Muscle of leg (tissue), 11 donors: Measurements from ENCODE around the gene NCS1. TPM values are rescaled to one million over a fixed set of nuclear protein-coding genes. Genes with fewer than 3 reads are reported as not detected.

ENCODE experiments used
- DNase-seq: peaks from one replicate; pipeline ENCODE4 v3.0.0; 2013
- H3K27ac ChIP-seq: one replicate; pipeline ENCODE4 v1.5.1; 2013; ENCODE audit warnings: mild to moderate bottlenecking, low read length, control low read depth
- H3K27me3 ChIP-seq: one replicate; pipeline ENCODE4 v1.6.1; 2013; ENCODE audit warnings: low read length; ENCODE audit not compliant: control insufficient read depth, insufficient read depth
- H3K36me3 ChIP-seq: one replicate; pipeline ENCODE4 v1.6.1; 2013; ENCODE audit warnings: low read length; ENCODE audit not compliant: control insufficient read depth, insufficient read depth
- H3K4me1 ChIP-seq: one replicate; pipeline ENCODE4 v1.6.1; 2013; ENCODE audit warnings: low read length; ENCODE audit not compliant: control insufficient read depth, insufficient read depth
- H3K4me3 ChIP-seq: one replicate; pipeline ENCODE4 v1.5.1; 2013; ENCODE audit warnings: low read length, control low read depth
- H3K9me3 ChIP-seq: replicated peaks from 2 replicates; pipeline ENCODE4 v1.6.1; 2013; ENCODE audit warnings: low read depth, low read length; ENCODE audit not compliant: control insufficient read depth
- WGBS: methylation state at CpG from one replicate; pipeline ENCODE4 v1.1.5; 2013; ENCODE audit warnings: missing lambda C conversion rate; ENCODE audit not compliant: insufficient coverage; 5-methylcytosine and 5-hydroxymethylcytosine counted together
- polyA plus RNA-seq, 8 donors: library from polyadenylated mRNA; unstranded; fragments of 120-200 nt; gene quantifications; one replicate each; pipeline versions ENCODE4 v1.2.1 to v1.2.3, GENCODE V29; 2013; ENCODE audit warnings: inconsistent platforms in 1 of 8, low replicate concordance in 1 of 8; ENCODE audit not compliant: insufficient read length in 8 of 8, insufficient read depth in 1 of 8
- total RNA-seq: library from RNA; stranded (reverse); fragments of 120-200 nt; gene quantifications from one replicate; pipeline ENCODE4 v1.2.4, GENCODE V29; 2013

NCS1 gene
- total and polyA plus RNA-seq, 9 donors, result 30.4 to 68.4 (median 60.2) TPM

DNA sequence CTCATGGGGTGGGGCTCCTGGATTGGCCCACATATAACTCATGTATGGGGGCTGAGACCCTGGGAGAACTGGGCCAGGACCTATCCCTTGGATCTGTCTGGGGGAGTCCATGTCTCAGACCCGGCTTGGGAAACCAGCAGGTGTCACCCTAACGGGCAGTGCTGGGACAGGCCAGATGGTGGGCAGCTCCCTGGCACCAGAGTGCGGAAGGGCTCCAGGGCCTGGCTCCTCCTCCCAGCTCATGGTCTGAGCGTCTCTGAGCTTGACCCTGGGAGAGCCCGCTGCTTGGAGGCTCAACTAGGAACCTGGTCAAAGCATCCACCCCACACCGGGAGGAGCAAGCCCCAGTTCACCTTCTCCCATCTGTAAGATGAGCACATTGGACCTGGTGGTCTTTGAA, 15.5 kb upstream of the NCS1 start:
- 59% methylated on average over 3 of the region's 6 CpGs for WGBS
- H3K27ac ChIP-seq, result no peak overlapping the region
- H3K9me3 ChIP-seq, result no peaks in the 10 kb centered on the region
- no peaks in the 10 kb centered on the region for H3K4me1 ChIP-seq
- no peaks in the 10 kb centered on the region for H3K27me3 ChIP-seq
- no peaks in the 10 kb centered on the region for H3K36me3 ChIP-seq
- no peak for DNase-seq
- no peak overlapping the region for H3K4me3 ChIP-seq

DNA sequence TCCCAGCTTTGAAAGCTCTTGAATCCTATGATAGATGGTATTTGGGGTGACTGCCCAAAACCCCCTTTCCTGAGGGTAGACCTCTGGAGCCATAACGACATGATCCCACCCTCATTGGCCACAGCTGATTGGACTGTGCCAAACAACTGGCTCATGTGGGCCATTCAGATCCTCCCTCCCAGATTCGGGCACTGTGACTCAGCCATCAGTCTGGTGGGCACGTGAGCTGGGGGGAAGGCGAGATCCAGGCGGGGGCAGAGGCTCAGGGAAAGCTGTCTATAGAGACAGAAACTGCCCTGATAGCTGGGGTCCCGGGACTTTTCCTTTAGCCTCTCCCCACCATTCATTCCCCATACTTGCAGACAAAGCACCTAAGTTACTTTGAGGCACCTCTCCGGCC, 15.1 kb upstream of the NCS1 start:
- Histone ChIP-seq H3K27me3 (no peaks in the 10 kb centered on the region), H3K4me1 (no peaks in the 10 kb centered on the region), H3K36me3 (no peaks in the 10 kb centered on the region), H3K27ac (no peak overlapping the region), H3K9me3 (no peaks in the 10 kb centered on the region), H3K4me3 (no peak overlapping the region)
- 69% methylated on average over 6 of the region's 7 CpGs for WGBS
- DNase-seq, result no peak

DNA sequence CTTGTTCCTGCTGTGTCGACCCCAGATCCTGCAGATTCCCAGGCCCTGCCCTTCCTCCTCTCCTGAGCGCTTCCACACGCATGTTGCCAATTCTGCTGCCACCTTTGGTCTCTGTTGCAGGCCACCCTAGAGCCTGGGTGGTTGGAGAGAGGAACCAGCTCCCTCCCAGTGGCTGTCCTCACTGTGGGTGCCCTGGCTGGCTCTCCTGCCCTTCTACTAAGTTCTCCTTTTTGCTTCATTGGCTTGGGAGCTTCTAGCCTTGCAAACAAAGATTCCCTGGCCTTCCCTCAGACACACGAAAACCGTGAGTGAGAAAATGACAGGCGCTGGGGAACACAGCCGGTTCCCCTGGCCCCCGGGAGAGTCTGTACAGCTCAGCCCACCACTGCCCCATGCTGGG, 14.2 kb upstream of the NCS1 start:
- Histone ChIP-seq H3K36me3 (no peaks in the 10 kb centered on the region), H3K27me3 (no peaks in the 10 kb centered on the region), H3K27ac (no peak overlapping the region), H3K9me3 (no peaks in the 10 kb centered on the region), H3K4me3 (no peak overlapping the region), H3K4me1 (no peaks in the 10 kb centered on the region)
- 66% methylated on average over 5 of the region's 8 CpGs for WGBS
- DNase-seq, result no peak

DNA sequence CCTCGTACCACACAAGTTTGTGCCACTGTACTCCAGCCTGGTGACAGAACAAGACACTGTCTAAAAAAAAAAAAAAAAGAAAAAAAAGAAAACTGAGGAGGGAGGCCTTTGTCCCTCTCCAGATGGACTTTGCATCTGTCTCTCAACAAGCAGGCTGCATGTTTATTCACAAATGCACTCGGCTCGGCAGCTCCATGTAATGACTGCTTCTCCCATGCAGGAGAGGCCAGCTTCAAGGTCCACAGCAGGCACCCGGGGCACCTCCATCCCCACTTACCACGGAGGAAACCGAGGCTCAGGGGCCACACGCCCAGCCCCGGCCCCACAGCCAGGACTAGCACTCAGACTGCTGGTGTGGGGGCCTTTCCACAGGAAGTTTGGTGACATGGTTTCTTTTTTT, 13.1 kb upstream of the NCS1 start:
- no peaks in the 10 kb centered on the region for H3K4me1 ChIP-seq
- 22% methylated on average over 3 of the region's 8 CpGs for WGBS
- H3K27me3 ChIP-seq, result no peaks in the 10 kb centered on the region
- DNase-seq, result no peak
- H3K27ac ChIP-seq, result no peak overlapping the region
- no peaks in the 10 kb centered on the region for H3K36me3 ChIP-seq
- no peak overlapping the region for H3K4me3 ChIP-seq
- H3K9me3 ChIP-seq, result no peaks in the 10 kb centered on the region

DNA sequence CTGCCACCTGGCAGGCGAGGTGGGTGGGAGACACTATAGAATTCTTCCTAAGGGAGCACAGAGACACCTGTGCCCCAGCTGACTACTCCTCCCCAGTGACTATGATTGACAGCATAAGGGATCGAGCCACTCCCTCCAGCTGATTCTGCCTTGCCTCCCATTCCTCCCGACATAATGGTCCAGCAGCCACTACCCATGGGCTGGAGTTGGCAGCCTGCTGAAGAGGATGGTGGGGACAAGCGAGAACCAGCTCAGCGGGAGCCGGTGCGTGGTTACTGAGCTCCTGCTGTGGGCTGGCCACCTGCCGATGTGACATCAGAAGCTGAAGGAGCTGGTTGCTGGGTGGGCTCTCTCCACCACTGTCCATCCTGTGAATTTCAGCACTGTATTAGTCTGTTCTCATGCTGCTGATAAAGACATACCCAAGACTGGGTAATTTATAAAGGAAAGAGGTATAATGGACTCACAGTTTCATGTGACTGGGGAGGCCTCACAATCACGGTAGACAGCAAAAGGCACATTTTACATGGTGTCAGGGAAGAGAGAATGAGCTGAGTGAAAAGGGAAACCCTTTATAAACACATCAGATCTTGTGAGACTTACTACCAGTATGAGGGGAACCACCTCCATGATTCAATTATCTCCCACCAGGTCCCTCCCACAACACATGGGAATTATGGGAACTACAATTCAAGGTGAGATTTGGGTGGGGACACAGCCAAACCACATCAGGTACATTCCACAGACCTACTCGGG, 12.1 kb upstream of the NCS1 start:
- no peaks in the 10 kb centered on the region for H3K27me3 ChIP-seq
- H3K4me1 ChIP-seq, result no peaks in the 10 kb centered on the region
- no peak overlapping the region for H3K27ac ChIP-seq
- WGBS, result 59% methylated on average over 5 of the region's 10 CpGs
- no peaks in the 10 kb centered on the region for H3K36me3 ChIP-seq
- no peaks in the 10 kb centered on the region for H3K9me3 ChIP-seq
- DNase-seq, result no peak
- no peak overlapping the region for H3K4me3 ChIP-seq

DNA sequence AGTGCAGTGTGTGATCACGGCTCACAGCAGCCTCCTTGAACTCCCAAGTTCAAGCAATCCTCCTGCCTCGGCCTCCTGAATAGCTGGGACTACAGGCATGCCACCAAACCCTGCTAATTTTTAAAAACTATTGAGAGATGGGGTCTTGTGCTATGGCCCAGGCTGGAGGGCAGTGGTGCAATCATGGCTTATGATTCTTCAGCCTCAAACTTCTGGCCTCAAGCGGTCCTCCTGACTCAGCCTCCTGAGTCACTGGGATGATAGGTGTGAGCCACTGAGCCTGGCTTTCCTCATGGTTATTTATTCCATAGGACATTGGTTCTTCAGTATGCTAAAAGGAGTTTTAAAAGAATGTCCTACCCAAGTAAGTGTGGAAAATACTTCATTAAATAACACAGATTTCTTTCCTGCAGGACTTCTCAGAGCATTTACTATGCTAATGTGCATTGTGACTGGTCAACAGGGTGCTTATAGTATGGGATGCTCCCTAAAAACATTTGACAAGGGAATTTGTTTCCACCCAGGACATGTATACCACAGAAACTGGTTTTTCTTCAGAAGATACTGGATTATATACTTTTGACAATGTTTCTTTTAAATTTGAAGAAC, 11.2 kb upstream of the NCS1 start:
- Histone ChIP-seq H3K36me3 (no peaks in the 10 kb centered on the region), H3K9me3 (no peaks in the 10 kb centered on the region), H3K4me1 (no peaks in the 10 kb centered on the region), H3K4me3 (no peak overlapping the region), H3K27ac (no peak overlapping the region), H3K27me3 (no peaks in the 10 kb centered on the region)
- no peak for DNase-seq
- WGBS, result 94% methylated on average over 2 of the region's 3 CpGs

DNA sequence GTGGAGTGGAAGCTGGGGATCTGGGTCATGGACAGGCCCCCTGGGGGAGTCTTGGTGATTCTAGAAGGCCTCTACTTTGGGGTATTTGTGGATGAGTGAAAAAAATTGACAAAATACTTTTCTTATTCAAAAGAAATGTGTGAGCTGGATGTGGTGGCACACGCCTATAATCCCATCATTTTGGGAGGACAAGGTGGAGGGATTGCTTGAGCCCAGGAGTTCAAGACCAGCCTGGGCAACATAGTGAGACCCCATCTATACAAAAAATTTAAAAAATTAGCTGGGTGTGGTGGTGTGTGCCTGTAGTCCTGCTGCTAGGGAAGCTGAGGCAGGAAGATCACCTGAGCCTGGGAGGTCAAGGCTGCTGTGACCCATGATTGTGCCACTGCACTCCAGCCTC, 6.6 kb upstream of the NCS1 start:
- no peaks in the 10 kb centered on the region for H3K4me1 ChIP-seq
- no CpG with 5 or more reads among the region's 1 CpG for WGBS
- no peaks in the 10 kb centered on the region for H3K9me3 ChIP-seq
- no peaks in the 10 kb centered on the region for H3K36me3 ChIP-seq
- H3K27ac ChIP-seq, result no peak overlapping the region
- H3K27me3 ChIP-seq, result no peaks in the 10 kb centered on the region
- no peak overlapping the region for H3K4me3 ChIP-seq
- DNase-seq, result no peak

DNA sequence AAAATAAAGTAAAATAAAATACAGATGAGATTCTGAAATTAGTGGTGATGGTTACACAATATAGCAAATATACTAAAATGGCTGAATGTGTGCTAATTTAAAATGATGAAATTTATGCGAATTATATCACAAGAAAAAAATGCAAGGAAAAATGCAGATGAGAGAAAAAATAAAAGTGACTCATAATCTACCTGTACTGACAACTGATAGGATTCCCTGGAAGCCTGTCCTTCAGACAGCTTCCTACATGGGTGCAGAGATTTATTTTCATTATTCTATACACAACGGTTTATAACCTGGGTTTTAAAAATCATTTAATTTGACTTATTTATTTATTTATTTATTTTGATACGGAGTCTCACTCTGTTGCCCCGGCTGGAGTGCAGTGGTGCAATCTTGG, 5.8 kb upstream of the NCS1 start:
- H3K4me1 ChIP-seq, result peaks cover under 1% of the 10 kb centered on the region
- H3K9me3 ChIP-seq, result no peaks in the 10 kb centered on the region
- no peaks in the 10 kb centered on the region for H3K36me3 ChIP-seq
- H3K27me3 ChIP-seq, result no peaks in the 10 kb centered on the region
- H3K4me3 ChIP-seq, result no peak overlapping the region
- 88% methylated on average over 1 of the region's 4 CpGs for WGBS
- no peak for DNase-seq
- H3K27ac ChIP-seq, result no peak overlapping the region

DNA sequence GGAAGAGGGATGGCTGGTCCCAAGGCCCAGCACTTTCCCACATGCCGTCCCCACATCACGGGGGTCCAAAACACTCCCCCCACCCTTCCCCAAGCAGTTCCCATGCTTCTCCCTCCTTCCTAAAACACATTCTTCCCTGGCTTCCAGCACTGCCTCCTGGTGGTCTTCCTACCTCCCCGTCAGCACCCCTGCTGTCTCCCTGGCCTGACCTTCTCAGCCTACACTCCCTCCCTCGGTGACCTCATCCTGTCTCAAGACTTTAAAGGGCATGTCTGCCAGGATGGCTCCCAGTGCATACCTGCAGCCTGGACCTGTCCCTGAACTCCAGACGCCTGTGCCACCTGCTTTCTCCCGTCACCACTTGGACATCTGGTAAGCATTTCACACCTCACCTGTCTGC, 4.3 kb upstream of the NCS1 start:
- H3K9me3 ChIP-seq, result no peaks in the 10 kb centered on the region
- no peak overlapping the region for H3K4me3 ChIP-seq
- 51% methylated on average over 6 of the region's 6 CpGs for WGBS
- H3K27ac ChIP-seq, result no peak overlapping the region
- no peaks in the 10 kb centered on the region for H3K36me3 ChIP-seq
- H3K27me3 ChIP-seq, result no peaks in the 10 kb centered on the region
- H3K4me1 ChIP-seq, result peaks cover 5% of the 10 kb centered on the region
- no peak for DNase-seq

DNA sequence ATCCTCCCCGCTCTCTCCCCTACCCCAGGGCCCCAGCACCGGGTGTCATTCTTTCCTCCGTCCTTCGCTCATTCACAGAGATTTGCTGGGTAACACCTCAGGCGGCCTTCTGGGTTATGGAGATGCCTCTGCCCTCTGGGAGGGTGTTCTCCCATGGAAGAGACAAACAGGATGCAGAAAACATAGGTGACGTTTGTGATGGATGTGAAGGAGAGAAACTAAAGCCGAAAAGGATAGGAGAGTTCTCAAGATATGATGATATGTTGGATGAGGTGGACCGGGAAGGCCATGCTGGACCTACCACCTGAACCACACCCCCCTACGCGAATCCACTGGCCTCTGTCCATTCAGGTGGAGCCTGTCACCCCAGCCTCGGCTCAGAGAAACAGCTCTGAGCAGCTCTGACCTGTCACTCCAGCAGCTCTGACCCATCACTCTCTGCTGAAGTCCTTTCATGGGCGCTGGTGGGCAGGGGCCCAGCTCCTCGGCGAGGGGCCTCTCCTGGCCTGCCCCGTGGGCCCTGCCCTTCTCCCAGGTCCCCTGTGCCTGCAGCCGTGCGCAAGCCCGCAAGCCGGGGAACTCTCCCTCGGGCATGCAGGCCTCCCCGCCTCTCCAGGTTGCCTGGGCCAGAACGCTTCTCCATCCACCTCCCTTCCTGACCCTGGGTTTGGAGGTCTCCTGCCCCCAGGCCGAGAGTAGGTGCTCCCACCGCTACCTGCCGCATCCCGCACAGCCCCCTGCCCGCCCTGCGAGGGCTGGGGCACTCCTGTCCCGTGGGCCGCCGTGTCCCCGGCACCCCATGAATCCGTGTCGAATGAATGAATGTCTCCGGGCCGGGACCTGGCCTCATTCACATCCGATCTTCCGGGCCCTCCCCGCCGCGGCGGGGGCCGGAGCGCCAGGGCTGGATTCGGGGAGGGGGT, 717 bp upstream of the NCS1 start:
- no peak for DNase-seq
- H3K27me3 ChIP-seq, result no peaks in the 10 kb centered on the region
- no peak overlapping the region for H3K27ac ChIP-seq
- H3K36me3 ChIP-seq, result peaks cover 4% of the 10 kb centered on the region
- H3K4me1 ChIP-seq, result peaks cover 31% of the 10 kb centered on the region
- peak overlapping the region; percentile 37 for H3K4me3 ChIP-seq
- 11% methylated on average over 36 of the region's 45 CpGs for WGBS
- no peaks in the 10 kb centered on the region for H3K9me3 ChIP-seq
